ENCODE results near the gene MAFG.

The MAFG gene

DNA sequence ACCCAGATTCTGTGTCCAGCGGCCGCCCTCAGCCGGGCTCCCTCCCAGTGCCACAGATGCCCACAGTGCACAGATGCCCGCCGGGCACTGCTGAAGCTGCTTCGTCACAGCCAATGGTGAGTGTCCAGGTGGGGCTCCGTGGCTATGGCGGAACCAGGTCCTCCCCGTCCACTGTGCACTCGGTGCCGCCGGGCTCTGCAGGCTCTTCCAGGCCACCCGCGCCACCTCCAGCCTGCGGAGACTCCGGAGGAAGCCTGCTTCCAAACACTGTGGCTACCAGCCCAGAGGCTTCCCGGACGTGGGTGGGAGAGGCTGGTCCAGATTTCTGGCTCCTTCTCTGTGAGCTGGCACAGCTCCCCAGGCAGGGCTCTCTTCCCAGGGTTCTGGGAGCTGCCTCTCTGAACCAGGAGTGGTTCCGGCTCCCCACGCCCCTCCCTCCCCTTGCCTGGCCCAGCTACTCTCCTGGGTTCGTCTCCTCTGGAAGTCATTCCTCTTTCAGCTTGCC is 12.4 kb upstream of the MAFG start:
- DNase-seq (ENCODE audit: low spot score) (no peak), FAIRE-seq (no peak)

DNA sequence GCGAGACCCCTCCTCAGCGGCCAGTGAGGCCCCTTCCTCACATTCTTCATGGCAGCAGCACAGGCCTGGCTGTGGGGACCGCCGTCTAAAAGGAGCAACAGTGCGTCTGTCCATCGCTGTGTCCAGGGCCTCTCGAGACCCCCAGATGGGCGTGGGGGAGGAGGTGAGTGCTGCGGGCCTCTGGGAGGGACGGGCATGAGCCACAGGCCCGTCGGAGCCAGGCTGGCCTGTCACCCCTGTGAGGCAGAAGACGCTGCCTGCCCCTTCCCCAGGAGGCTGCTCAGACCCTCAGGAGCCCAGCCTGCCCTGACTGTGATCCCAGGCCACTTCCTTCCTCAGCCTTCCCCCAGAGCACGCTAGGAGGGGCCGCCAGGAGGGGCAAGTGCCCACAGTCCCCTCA is 11.7 kb upstream of the MAFG start:
- no peak for DNase-seq (ENCODE audit: low spot score)
- FAIRE-seq = no peak

DNA sequence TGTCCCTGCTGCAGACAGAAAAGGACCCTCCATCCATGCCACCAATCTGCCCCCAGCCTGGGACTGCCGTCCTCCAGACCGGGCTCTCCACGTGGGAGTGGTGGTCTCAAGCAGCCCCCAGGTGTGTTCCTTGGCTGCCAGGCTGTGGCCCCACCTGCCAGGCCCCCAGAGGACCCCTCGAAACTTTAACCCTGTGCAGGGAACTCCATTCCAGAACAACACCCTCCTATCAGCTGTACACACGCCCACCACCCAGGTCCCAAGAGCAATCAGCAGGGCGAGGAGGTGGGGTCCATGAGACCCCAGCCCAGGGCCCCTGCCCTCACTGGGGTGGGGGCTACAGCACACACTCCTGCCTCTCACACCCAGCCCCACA is 8.2 kb upstream of the MAFG start:
- no peak for FAIRE-seq
- DNase-seq (ENCODE audit: low spot score) = no peak

DNA sequence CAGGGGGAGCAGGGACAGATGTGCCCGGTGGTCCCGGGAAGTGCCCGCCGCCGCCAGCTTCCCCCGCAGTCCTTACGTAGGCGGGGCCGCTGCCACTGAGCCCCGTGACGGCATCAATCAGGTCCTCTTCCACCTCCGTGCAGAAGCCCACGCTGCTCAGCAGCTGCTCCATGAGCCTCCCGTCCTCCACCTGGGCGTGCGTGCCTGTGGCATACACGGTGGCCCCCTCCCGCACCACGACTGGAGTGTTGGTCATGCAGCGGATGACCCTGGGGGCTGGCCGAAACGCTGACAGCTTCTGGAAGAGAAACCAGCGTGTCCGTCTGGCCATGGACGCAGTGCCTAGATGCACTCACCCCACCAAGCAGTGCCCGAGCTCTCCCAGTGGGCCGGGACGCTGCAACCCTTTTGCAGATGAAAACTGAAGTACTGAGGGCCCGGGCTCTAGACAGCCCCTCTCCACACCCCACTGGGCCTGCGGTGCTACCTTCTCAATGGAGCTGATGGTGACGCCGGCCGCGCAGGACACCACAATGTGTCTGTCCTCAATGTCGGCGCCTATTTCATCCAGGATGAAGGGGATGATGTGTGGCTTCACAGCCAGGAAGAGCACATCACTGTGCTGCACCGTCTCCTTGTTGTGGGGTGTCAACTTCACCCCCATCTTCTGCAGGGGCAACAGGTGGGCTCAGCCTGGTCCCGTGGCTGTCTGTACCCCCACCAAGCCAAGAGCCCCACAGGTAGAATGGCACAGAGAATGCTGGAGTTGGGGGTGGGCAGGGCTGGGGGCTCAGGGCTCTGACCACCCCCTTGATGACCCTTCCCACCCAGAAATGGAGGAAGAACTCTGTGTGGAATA is 7.5 kb upstream of the MAFG start:
- no peak for DNase-seq (ENCODE audit: low spot score)
- FAIRE-seq = no peak

DNA sequence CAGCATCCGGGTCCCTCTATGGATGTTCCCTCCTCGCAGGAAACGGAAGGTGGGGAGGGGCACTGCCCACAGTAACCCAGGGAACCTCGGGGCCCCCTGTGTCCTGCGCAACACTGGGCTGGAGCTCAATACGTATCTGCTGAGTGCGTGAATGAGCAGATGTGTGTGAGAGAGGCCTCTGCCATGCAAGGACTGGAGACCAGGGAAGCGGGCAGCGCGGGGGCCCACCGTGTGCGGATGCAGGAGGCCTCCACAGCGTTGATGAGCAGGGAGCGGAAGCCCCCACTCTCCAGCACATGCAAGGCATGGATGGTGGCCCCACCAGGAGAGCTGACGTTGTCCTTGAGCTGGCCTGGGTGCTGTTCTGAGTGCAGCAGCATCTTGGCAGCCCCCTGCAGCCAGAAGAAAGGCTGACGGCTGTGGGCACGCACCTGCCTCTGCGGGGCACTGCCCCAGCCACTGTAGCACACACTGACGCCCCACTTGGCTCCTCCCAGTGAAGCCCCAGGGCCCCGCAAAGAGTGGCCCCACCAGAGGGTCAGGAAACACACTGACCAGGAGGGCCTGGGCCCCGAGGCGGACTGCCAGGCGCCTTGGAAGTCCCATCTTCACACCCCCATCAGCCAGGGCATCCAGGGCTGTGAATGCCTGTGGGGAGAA is 6.7 kb upstream of the MAFG start:
- FAIRE-seq = no peak

DNA sequence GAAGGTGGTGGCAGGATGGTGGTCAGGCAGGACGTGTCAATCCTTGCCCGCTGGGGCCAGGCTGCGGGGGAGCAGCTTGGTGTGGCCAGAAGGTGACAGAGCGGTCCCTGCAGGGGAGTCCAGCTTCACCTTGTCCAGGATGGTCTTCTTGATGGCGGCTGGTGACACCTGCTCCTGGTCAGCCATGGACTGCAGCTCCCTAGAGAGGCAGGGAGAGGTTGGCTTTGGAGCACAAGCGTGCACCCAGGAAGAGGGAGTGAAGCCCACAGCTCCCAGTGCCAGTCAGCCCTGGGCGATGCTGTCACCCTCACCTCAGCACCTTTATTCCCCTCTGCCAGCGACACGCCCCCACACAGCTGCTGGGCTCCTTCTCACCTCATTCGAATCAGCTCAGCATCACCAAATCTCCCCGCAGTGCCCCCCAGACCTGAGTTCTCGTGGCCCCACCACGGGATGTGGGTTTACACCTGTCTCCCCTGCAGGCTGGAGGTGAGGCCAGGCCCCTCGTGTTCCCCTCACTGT is 5.7 kb upstream of the MAFG start:
- no peak for FAIRE-seq

More for the DNA sequence above, 6.7 kb upstream of the MAFG start:
- DNase-seq (ENCODE audit: low spot score) = no peak

DNA sequence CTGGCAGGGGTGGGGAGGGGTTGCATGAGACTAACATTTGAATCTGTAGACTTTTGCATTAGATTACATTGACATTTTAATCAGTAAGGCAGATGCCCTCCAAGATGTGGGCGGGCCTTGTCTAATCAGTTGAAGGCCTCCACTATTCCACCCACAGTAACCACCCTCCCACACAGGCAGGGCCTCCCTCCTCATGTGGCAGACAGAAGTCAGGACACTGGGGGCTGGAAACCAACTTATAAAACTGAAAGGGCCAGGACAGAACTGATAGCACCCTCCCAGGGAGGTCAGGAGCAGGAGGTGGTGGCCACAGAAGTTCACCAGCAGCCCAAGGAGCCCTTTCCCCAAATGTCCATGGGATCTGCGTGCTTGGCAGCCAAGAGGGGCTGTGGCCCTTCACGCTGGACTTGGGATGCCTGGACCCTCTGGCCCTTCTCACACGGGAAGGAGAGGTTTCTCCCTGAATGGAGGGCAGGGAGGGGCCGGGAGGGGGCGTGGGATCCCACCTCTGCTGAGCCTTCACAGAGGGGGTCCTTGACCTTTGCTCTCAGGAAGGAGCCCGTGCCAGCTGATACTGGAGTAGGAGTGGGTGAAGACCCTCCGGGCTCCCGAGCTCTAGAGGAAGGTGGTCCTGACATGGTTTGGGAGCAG is 4.9 kb upstream of the MAFG start:
- DNase-seq (ENCODE audit: low spot score) (no peak), FAIRE-seq (no peak)

More for the DNA sequence above, 5.7 kb upstream of the MAFG start:
- no peak for DNase-seq (ENCODE audit: low spot score)

DNA sequence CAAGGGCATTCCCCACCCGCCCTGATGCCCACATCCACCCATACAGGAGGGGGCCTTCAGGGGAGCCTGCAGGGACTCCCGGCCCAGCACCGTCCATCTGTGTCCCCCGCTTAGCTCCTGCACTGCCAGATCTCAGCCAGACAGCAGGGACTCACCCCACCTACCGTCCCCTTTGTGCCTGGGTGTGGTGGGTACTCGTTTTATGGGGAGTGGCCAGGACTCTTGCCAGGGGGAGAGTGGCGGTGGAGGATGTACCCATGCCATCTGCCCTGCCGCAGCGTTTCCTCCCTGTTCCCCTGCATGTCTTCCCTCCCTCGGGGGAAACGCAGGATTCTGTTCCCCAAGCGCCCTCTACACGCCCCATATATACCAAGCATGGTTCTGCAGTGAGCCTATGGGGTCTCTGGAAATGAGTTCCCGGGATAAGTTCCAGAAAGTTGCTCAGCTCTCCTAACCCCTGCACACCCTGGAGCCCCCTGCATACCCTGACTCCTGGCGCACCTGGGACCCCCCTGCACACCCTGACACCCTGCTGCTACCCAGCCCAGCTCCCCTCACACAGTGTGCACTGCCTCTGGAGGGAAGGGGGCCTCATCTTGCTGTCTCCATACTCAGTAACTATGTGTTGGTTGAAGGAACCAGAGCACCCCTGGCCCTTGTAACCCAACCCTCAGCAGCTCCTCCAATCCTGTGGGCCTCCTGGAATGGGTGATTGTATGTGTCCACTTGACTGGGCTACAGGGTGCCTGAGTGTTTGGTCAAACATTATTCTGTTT is 4.2 kb upstream of the MAFG start:
- DNase-seq (ENCODE audit: low spot score) = no peak

DNA sequence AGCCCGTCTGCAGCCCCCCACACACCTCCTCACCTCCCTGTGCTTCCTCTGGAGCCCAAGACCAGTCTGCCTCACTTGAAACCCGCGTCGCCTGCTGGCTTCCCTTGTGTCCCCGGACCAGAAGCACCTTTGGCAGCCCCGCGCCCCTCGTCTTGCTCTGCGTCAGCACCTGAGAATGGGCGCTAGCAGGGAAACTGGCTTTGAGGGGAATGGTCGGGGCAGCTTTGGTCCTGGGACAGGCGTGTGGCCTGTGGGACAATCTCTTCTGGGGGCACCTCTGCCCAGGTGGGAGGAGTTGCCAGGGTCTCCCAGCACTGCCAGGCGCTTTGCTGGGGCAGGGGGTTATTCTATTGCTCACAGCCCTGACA is 3.6 kb upstream of the MAFG start:
- no peak for FAIRE-seq
- no peak for DNase-seq (ENCODE audit: low spot score)

More for the DNA sequence above, 4.2 kb upstream of the MAFG start:
- FAIRE-seq = no peak

DNA sequence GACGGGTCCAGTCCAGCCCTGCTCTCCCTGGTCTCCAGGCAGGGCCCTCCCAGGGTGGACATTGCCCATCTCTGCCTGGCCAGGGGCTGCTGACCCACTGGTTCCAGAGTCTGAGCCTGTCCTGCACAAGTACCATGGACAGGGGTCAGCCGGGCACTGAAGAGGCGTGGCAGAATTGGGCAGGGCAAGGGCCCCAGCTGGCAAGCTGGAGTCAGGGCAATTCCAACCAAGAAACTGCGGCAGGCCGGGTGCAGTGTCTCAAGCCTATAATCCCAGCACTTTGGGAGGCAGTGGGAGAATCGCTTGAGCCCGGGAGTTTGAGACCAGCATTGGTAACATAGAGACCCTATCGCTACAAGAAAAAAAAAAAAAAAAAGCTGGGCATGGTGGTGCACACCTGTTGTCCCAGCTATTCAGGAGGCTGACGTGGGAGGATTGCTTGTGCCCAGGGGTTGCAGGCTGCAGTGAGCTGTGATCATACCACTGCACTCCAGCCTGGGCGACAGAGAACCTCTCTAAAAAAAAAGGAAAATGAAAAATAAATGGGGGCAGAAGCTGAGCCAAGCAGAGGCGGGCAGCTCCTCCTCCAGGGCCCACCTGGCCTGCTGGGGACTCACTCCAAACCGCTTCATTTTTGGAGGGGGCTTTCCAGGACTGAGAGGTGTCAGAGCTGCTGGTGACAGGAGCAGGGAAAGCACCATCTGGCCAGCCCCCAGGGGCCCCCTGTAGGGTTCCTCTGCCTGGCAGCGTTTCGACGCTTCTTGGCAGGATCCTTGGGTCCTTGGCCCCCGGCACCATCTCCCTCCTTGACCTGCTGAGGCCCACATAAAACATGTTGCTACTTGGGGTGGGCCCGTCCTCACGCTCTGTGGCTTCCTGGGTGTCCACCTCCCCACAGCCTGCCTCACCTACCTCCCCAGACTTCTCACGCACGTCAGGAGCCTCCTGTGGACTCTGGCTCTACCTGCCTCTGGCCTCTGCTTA is 2.9 kb upstream of the MAFG start:
- no peak for DNase-seq (ENCODE audit: low spot score)
- no peak for FAIRE-seq

DNA sequence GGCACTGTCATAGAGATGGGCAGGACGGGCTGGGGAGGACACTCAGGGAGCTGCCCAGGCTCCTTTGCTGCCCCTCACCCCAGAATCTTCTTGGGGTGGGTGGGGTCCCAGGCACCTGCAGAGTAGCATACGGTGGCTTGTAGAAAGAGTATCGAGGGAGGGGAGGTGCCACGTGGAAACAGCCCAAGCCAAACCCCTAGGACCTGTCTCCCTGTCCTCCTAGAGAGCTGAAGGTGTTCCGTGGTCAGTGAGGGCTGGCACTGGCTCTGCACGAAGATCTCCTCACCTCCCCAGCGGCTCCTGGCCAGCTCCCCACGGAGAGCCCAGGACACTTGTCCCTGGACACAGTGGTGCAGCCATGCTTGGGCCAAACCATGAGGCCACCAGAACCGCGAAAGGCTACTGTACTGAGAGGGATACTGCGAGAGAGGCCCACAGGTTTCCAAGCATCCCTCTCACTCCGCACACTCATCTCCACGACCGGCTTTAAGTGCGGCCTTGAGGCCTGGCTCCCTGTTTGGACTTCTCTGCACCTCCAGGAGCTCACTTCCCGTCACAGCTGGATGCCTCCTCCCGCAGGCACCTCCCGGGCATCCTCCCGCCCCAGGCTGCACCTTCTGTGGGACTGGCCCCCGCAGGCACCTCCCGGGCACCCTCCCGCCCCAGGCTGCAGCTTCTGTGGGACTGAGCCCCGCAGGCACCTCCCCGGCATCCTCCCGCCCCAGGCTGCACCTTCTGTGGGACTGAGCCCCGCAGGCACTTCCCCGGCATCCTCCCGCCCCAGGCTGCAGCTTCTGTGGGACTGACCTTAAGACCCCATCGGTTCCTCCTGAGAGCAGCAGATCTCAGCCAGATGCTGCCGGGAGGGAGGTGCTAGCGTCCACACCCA is 2.0 kb upstream of the MAFG start:
- DNase-seq (ENCODE audit: low spot score) = no peak
- no peak for FAIRE-seq

DNA sequence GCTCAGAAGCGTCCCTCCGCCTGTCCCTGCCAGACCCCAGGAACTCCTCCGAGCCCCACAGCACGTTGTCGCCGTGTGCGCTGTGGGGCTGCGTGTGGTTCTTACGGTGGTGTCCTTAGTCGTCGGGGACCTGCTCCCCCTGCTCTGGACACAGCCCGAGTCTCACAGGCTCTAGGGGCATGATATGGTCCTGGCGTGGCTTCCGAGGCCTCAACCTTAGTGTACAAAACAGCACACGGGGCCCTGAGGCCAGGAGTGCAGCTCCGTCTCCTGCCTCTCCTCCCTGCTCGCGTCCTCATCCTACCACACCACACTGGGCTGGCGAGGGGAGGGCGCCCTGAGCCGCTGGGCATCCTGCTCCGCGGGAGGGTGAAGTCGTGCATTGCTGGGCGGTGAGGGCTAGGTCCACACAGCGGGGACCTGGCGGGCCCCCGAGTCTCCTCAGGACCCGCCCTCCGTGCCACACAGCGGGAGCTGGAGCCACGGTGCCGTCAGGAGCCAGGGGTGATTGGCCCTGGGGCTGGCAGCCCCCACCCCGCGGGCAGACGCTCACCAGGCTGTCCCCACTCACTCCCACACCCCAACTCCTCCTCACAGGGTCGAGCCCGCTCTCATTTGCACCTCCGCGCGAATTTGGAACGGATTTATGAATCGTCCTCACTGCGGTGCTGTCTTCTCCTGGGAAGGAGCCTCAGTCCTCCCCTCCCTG is 1.2 kb upstream of the MAFG start:
- DNase-seq (ENCODE audit: low spot score) = no peak
- no peak for FAIRE-seq

DNA sequence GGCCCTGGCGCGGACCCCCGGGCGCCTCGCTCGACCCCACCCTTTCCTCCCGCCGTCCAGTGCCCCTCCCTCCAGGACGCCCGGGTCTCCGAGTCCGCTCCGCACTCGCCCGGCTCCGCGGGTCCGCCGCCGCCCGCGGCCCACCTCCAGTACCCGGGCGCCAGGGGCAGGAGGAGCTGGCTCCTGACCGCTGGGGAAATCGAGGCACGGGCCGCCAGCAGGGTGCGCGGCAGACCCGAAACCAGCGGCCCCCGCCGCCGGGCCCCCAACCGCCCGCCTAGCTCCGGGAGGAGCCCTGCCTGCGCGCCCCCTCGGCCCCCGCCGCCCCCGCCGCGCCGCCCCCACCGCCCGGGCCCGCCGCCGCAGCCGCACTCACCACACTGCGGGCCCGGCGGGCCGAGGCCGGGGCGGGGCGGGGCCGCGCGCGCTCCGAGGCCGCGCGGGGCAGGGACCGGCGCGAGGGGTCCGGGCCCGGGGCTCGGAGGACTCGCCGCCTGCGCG is 333 bp downstream of the MAFG start:
- FAIRE-seq (no peak), DNase-seq (ENCODE audit: low spot score) (no peak)

DNA sequence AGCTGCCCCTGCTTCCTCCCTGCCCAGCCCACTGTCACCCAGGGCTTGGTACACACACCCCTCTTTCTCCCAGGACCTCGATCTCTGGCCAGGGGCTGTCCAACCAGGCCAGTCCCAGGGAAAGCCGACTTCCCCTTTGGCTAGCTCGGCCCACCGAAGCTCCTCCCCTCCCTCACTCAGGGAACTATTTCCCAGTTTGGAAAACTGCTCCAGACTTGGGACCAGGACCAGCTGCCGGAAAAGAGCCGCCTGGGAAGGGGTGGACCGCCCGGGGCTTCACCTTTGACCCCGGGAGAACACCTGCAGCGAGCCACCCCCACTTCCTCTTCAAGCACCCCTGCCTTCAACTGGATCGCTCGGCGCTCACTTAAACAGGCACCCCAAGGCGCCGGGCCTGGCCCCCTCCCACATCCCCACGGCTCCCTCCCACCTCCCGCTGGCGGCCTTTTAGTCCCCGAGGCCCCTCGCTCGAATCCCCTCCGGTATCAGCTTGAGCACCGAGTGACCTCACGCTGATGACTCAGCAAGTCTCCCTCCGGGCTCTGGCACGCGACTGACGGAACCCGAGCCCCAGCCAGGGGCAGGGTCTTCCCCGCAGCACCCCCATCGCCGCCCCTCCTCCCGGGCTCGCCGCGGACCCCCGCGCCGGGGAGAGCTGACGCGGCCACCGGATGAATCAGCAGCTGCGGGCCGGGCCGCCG is 934 bp downstream of the MAFG start:
- DNase-seq (ENCODE audit: low spot score) = peak; percentile 85
- FAIRE-seq = peak; percentile 82

DNA sequence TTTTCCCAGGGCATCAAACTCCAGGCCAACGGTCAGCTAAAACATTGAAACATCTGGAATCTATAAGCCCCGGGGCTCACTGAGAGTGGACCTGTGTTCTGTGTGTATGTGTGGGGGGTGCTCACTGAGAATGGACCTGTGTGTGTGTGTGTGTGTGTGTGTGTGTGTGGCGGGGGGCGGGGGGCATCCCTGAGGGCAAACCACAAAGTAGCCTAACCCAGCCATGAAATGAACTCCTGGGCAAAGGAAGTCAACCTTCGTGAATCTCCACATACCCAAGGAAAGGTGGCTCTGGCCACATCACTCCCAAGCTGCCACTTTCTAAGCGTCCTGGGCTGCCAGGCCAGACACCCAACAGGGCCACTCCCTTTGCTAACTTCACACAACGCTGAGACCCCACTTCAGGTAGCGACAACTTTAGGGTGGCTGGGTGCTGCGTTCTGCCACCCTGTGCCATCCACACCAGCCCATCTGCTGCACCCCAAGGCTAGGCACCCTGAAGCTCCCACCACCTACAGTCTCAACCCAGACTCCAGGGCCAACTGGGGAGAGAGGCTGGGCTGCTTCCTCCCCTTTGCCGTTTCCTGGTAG is 1.6 kb downstream of the MAFG start:
- no peak for FAIRE-seq

DNA sequence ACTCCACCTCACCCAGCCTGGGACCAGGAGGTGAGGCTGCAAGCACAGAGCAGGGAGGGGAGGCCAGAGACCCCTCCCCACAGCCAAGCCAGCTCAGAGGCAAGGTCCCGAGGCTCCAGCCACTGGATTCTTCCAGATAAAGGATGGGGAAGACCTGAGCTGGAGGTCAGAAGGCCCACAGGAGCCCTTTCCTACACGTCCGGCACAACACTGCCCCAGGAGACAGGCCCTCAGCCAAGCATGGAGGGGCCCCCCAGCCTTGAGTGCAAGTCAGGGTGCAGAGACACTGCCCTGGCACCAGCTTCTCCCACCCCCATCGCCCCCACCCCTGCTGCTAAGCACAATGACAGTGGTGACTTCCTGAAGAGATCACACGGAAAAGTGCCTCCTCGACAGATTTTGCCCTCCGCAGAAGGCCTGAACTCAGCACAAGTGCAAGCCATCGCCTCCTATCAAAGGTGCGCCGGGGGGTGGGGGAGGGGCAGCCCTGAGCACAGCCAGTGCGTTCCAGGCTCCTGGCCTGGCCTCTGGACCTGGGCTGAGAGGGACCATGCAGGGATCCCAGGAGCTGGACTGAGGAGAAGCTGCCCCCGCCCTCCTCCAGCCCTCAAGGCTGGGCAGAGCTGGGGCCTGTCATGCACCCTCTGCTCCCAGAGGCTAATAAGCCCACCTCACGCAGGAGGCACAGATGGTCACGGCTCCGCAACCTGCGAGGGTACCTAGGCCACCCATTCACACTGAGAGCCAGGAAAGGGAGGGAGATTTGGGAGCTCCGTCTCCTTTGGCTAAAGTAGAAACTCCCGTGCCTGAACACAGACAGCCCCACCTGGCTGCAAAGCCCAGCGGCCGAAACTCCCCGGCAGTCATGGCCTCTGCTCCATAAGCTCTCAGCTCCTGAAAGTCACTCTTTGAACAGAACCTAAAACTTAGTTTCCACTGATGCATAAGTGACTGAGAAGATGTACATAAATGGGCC is 2.7 kb downstream of the MAFG start:
- FAIRE-seq (no peak), DNase-seq (ENCODE audit: low spot score) (no peak)

More for the DNA sequence above, 1.6 kb downstream of the MAFG start:
- DNase-seq (ENCODE audit: low spot score) = no peak

Measured in RCC 7860 (cell line).